SK-N-SH (cell line): ENCODE measurements around the gene ZNF621.

Experiments
- MXI1 ChIP-seq: IDR thresholded peaks from 2 replicates; pipeline ENCODE4 v1.6.1; 2012; ENCODE audit warnings: mild to moderate bottlenecking, low read depth, low read length, improper control_type of control experiment
- POLR2AphosphoS5 ChIP-seq: IDR thresholded peaks from 2 replicates; pipeline ENCODE4 v1.6.1; 2012; ENCODE audit warnings: low read depth, low read length
- TF ChIP-seq, protein P1 (sequence below): fragments of 200-600 bp; sonication (generic); IDR thresholded peaks from 2 replicates; pipeline ENCODE4 v1.6.1; 2017; ENCODE audit warnings: antibody characterized with exemption, mild to moderate bottlenecking, moderate library complexity
- TF ChIP-seq, protein P2 (sequence below): IDR thresholded peaks from 2 replicates; pipeline ENCODE4 v1.4.0; 2012; ENCODE audit warnings: low read depth, borderline replicate concordance

DNA sequence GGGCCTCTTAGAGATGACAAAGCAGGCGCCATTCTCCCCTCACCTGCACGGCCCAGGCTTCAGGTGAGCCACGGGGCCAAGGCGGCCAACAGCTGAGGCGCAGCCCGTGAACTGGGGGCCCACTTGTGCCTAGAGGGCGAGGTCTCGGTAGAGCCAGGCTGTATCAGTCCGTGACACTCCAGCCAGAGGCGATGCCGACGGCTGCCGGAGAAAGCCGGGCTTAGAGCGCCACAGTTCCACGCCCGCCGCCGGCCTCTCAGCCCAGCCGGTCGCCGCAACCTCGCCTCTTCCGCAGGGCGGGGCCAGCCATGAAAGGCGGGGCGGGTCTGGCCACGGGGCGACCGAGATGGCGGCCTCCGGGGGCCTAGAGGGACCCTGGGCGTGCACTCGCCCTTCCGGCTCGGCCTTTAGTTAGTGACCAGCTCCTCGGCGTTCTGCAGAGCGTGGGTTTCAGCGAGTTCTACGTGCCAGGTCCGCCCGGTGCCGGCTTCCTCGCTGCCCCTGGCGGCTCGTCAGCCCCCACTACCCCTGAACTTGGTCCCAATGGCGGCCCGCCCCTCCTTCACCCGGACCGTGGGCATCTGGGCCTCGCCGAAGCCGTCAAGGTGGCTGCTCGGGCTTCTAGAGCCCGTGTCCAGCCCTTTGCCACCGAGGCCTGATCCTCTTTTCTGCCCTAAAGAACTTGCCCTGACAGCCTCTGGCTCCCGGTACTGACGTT lies at the start of gene ZNF621:
- TF ChIP-seq, protein P1, sequence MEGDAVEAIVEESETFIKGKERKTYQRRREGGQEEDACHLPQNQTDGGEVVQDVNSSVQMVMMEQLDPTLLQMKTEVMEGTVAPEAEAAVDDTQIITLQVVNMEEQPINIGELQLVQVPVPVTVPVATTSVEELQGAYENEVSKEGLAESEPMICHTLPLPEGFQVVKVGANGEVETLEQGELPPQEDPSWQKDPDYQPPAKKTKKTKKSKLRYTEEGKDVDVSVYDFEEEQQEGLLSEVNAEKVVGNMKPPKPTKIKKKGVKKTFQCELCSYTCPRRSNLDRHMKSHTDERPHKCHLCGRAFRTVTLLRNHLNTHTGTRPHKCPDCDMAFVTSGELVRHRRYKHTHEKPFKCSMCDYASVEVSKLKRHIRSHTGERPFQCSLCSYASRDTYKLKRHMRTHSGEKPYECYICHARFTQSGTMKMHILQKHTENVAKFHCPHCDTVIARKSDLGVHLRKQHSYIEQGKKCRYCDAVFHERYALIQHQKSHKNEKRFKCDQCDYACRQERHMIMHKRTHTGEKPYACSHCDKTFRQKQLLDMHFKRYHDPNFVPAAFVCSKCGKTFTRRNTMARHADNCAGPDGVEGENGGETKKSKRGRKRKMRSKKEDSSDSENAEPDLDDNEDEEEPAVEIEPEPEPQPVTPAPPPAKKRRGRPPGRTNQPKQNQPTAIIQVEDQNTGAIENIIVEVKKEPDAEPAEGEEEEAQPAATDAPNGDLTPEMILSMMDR, result no peak; the same call in 1 of the 2 replicates
- TF ChIP-seq, protein P2, sequence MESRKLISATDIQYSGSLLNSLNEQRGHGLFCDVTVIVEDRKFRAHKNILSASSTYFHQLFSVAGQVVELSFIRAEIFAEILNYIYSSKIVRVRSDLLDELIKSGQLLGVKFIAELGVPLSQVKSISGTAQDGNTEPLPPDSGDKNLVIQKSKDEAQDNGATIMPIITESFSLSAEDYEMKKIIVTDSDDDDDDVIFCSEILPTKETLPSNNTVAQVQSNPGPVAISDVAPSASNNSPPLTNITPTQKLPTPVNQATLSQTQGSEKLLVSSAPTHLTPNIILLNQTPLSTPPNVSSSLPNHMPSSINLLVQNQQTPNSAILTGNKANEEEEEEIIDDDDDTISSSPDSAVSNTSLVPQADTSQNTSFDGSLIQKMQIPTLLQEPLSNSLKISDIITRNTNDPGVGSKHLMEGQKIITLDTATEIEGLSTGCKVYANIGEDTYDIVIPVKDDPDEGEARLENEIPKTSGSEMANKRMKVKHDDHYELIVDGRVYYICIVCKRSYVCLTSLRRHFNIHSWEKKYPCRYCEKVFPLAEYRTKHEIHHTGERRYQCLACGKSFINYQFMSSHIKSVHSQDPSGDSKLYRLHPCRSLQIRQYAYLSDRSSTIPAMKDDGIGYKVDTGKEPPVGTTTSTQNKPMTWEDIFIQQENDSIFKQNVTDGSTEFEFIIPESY, result no peak
- TF ChIP-seq MXI1 (peak; percentile 83), POLR2AphosphoS5 (peak; percentile 93)
